Subcutaneous adipose tissue (tissue), 4 donors: ENCODE measurements around the gene SNRNP27. TPM values are rescaled to one million over a fixed set of nuclear protein-coding genes. Genes with fewer than 3 reads are reported as not detected.

Source experiments
- small RNA-seq: library from RNA; depleted of rRNA; stranded (forward); fragments of <200 nt; gene quantifications from one replicate; pipeline ENCODE3, GENCODE V24; 2016
- total RNA-seq, 4 donors: library from RNA; depleted of rRNA; stranded (reverse); fragments of >200 nt; gene quantifications; one replicate each; pipeline ENCODE4 v1.1.0, GENCODE V29; 2016
- TF ChIP-seq, protein P1 (sequence below): fragments of 450-650 bp; IDR thresholded peaks from one replicate; pipeline ENCODE4 v1.5.1; 2016; ENCODE audit warnings: low read depth, mild to moderate bottlenecking, control low read depth, antibody characterized with exemption, moderate library complexity

SNRNP27 gene
- total RNA-seq, 4 donors from 2014 or later, result 66.7 to 125 (median 86.0) TPM

DNA sequence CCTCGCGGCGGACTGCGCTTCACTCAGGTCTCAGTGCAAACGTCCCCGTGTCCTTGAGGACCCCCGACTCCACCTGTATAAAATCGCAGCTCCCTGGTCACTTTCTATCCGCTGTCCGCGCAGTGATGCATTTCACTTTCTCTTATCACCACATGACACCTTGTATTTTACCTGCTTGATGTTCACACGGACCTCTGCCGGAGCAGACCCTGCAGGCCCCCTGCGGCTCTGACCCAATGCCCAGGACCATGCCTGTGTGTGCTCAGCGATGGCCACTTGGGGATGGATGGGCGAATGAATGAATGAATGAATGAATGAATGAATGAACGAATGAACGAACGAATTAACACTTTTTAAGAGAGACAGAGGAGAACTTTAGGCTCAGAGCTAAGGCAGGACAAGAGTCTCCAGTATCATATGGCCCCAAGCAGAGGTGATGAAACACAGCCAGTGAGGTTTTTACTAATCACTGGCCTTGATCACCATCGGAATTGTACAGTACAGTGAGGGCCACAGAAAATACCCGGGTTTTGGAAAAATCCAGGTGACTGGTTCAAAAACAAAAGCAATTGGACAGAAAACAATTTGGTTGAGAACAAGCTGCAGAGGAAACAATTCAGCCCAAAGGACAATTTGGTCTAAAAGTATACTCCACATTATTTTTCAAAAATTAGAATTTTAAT, 55.3 kb downstream of the SNRNP27 start:
- TF ChIP-seq, protein P1, sequence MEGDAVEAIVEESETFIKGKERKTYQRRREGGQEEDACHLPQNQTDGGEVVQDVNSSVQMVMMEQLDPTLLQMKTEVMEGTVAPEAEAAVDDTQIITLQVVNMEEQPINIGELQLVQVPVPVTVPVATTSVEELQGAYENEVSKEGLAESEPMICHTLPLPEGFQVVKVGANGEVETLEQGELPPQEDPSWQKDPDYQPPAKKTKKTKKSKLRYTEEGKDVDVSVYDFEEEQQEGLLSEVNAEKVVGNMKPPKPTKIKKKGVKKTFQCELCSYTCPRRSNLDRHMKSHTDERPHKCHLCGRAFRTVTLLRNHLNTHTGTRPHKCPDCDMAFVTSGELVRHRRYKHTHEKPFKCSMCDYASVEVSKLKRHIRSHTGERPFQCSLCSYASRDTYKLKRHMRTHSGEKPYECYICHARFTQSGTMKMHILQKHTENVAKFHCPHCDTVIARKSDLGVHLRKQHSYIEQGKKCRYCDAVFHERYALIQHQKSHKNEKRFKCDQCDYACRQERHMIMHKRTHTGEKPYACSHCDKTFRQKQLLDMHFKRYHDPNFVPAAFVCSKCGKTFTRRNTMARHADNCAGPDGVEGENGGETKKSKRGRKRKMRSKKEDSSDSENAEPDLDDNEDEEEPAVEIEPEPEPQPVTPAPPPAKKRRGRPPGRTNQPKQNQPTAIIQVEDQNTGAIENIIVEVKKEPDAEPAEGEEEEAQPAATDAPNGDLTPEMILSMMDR, result no peak

DNA sequence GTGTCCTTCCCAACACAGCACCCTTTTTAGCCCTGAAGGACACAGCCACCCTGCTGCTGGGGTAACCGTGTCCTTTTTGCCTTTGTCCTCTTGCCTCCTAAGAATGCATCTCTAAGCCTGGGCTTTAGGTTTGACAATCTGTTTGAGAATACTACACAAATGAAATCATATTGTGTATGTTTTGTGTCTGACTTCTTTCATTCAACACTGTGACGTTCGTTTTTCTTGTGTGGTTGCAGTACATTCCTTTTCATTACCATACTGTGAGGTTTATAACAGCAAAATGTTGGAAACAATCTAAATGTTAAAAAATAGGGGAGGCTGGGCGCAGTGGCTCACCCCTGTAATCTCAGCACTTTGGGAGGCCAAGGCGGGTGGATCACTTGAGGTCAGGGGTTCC, 56.5 kb downstream of the SNRNP27 start:
- TF ChIP-seq, protein P1, result no peak

DNA sequence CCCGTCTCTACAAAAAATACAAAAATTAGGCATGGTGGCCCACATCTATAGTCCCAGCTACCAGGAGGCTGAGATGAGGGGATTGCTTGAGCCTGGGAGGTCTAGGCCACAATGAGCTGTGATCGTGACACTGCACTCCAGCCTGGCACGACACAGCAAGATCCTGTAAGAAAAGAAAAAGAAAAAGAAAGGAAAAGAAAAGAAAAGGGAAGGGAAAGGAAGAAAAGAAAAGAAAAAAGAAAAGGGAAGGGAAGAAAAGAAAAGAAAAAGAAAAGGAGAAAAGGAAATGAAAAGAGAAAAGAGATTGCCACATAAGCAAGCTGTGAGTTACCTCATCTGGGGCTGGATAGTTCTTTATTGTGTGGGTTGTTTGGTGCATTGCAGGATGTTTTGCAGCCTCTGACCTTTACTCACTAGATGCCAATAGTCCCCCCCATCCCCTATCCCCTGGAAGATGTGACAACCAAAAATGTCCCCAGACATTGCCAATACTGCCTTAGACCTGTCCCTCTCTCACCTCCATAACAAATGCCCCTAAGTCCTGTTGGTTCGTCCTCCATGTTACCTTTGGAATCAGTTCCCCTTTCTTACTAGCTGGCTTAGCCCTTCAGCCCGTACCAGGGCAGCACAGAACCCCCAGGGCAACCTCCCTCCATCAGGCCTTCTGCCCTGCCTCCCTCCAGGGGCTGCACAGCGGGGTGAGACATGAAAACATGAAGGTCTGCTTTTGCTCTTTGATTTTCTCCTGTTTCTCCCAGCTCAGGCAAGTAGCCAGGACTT, 58.8 kb downstream of the SNRNP27 start:
- TF ChIP-seq, protein P1, result no peak

DNA sequence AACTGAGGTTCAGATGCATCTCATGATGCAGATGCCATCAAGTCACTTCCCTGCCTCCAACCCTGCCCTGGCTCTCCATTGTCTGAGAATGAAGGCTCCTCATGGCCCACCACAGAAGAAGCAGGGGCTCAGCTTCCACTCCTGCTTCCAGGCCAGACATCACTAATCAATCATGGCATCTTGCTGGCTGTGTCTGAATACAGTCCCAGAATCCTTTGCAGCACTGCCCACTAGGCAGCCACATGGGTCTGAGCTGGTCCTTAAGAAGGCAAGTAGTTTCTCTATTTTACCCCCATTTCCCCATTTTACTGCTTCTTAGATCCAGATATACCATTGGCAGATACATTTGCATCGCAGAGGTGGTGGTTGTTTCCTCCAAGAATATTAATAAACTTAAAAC, 60.3 kb downstream of the SNRNP27 start:
- TF ChIP-seq, protein P1, result no peak

Small RNAs within 50 kb of the gene (small RNA-seq; reads per million reads assigned to genes)
- gene RPL23AP92, result not detected

Other genes with a start within 250 kb of the SNRNP27 start
- gene ANXA4, start 151.8 kb upstream of the SNRNP27 start, total RNA-seq, result 100 to 1,000 TPM in 1 of 4 donors, 10 to 100 TPM in 3; 47.5 to 102 (median 71.0) TPM
- 10 to 100 TPM; 17.4 to 30.2 (median 20.6) TPM for gene GMCL1, start 64.3 kb upstream of the SNRNP27 start, total RNA-seq
- 10 to 100 TPM in 1 of 4 donors, 1 to 10 TPM in 3; 7.2 to 16.6 (median 8.8) TPM for gene MXD1, start 21.2 kb downstream of the SNRNP27 start, total RNA-seq
- gene ASPRV1, start 67.7 kb downstream of the SNRNP27 start, total RNA-seq, result 1 to 10 TPM in 3 of 4 donors, under 1 TPM in 1; 0.98 to 3.5 (median 2.1) TPM
- 100 to 1,000 TPM; 198 to 324 (median 244) TPM for gene PCBP1, start 193.5 kb downstream of the SNRNP27 start, total RNA-seq